Measurements from ENCODE around the gene COX4I1.

DNA sequence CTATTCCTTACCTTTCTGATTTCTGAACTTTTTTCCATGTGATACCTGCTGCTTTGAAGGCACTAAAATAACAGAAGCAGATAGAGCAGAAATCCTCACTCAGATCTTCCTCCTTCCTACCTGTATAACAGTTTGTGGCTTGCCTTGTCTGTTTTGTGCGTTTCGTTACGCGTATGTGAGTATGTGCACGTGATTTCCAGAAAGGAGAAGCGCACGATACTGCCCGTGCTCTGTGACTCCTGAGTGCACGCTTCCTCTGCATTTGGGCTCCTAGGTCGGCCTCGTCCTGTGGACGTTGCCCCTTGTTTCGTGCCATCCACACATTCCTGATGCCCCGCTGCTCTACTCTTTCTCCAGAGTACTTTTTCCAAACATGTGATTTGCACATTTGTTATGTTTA is 4.1 kb downstream of the COX4I1 start:
- TF ChIP-seq, protein P1, sequence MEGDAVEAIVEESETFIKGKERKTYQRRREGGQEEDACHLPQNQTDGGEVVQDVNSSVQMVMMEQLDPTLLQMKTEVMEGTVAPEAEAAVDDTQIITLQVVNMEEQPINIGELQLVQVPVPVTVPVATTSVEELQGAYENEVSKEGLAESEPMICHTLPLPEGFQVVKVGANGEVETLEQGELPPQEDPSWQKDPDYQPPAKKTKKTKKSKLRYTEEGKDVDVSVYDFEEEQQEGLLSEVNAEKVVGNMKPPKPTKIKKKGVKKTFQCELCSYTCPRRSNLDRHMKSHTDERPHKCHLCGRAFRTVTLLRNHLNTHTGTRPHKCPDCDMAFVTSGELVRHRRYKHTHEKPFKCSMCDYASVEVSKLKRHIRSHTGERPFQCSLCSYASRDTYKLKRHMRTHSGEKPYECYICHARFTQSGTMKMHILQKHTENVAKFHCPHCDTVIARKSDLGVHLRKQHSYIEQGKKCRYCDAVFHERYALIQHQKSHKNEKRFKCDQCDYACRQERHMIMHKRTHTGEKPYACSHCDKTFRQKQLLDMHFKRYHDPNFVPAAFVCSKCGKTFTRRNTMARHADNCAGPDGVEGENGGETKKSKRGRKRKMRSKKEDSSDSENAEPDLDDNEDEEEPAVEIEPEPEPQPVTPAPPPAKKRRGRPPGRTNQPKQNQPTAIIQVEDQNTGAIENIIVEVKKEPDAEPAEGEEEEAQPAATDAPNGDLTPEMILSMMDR (IDR thresholded peaks at IDR 0.05): no peak
- TF ChIP-seq POLR2A (IDR thresholded peaks at IDR 0.05): no peak
- TF ChIP-seq POLR2AphosphoS5 (IDR thresholded peaks at IDR 0.05): no peak
